NCI-H524 treated with DMSO at 0.1 percent for 48 hours (cell line): ENCODE data around the gene GAS2L3.
"Not testable (repeated sequence)": the region's sequence is repeated elsewhere in the genome, so short reads cannot be mapped to it uniquely, and the experiment has no call there.

Experiments used
- DNase-seq: peaks from one replicate; lab custom pipeline; 2025; lab: John Stamatoyannopoulos, UW

Gene GAS2L3

GRCh38 chr12:100574187-100575074 lies 947 bp downstream of the GAS2L3 start:
- no peak for DNase-seq

- no peak for DNase-seq
Measured at GRCh38 chr12:100576331-100577036, 3.0 kb downstream of the GAS2L3 start.

- DNase-seq = no peak
Measured at GRCh38 chr12:100578923-100579322, 5.4 kb downstream of the GAS2L3 start.

- DNase-seq = no peak
Measured at GRCh38 chr12:100579844-100580243, 6.4 kb downstream of the GAS2L3 start.

- DNase-seq = no peak
Measured at GRCh38 chr12:100584256-100584655, 10.8 kb downstream of the GAS2L3 start.

GRCh38 chr12:100591979-100592378 lies 18.5 kb downstream of the GAS2L3 start:
- DNase-seq = no peak

GRCh38 chr12:100593490-100593889 lies 20.0 kb downstream of the GAS2L3 start:
- DNase-seq = no peak

- no peak for DNase-seq
Measured at GRCh38 chr12:100601626-100602025, 28.1 kb downstream of the GAS2L3 start.

- DNase-seq = not testable (repeated sequence)
Measured at GRCh38 chr12:100602997-100603396, 29.5 kb downstream of the GAS2L3 start.

- no peak for DNase-seq
Measured at GRCh38 chr12:100608776-100609175, 35.3 kb downstream of the GAS2L3 start.

GRCh38 chr12:100610666-100611430 lies 37.4 kb downstream of the GAS2L3 start:
- DNase-seq = no peak

GRCh38 chr12:100612606-100613005 lies 39.1 kb downstream of the GAS2L3 start:
- DNase-seq = no peak

GRCh38 chr12:100624571-100624970 lies 51.1 kb downstream of the GAS2L3 start:
- no peak for DNase-seq

GRCh38 chr12:100632445-100632892 lies 59.0 kb downstream of the GAS2L3 start:
- no peak for DNase-seq

GRCh38 chr12:100633082-100633785 lies 59.8 kb downstream of the GAS2L3 start:
- not testable (repeated sequence) for DNase-seq

GRCh38 chr12:100643246-100643645 lies 69.8 kb downstream of the GAS2L3 start:
- peak; percentile 17 for DNase-seq

- DNase-seq = no peak
Measured at GRCh38 chr12:100646896-100647295, 73.4 kb downstream of the GAS2L3 start.

GRCh38 chr12:100651108-100651507 lies 77.6 kb downstream of the GAS2L3 start:
- DNase-seq = no peak

- no peak for DNase-seq
Measured at GRCh38 chr12:100651694-100652093, 78.2 kb downstream of the GAS2L3 start.

- DNase-seq = no peak
Measured at GRCh38 chr12:100652488-100652887, 79.0 kb downstream of the GAS2L3 start.

GRCh38 chr12:100656141-100656540 lies 82.7 kb downstream of the GAS2L3 start:
- DNase-seq = no peak

GRCh38 chr12:100656856-100657255 lies 83.4 kb downstream of the GAS2L3 start:
- no peak for DNase-seq
